Endodermal cell (in vitro differentiated cells): ENCODE measurements around the gene NGDN. TPM values are rescaled to one million over a fixed set of nuclear protein-coding genes. Genes with fewer than 3 reads are reported as not detected.

Experiments
- DNase-seq: peaks from one replicate; pipeline ENCODE4 v3.0.0-alpha.2; 2017
- H3K27ac ChIP-seq: 2 replicates; pipeline ENCODE4 v1.5.1; 2013; ENCODE audit warnings: mild to moderate bottlenecking, low read depth, low read length, moderate library complexity
- H3K27me3 ChIP-seq: 2 replicates; pipeline ENCODE4 v1.6.1; 2013; ENCODE audit warnings: mild to moderate bottlenecking, low read length, moderate library complexity; ENCODE audit not compliant: insufficient read depth, control insufficient read depth, poor library complexity, severe bottlenecking
- H3K36me3 ChIP-seq: 2 replicates; pipeline ENCODE4 v1.7.0; 2013; ENCODE audit warnings: mild to moderate bottlenecking, low read length, moderate library complexity; ENCODE audit not compliant: control insufficient read depth, insufficient read depth
- H3K4me1 ChIP-seq: one replicate; pipeline ENCODE4 v1.7.0; 2013; ENCODE audit warnings: low read length; ENCODE audit not compliant: control insufficient read depth, insufficient read depth
- H3K4me3 ChIP-seq: 2 replicates; pipeline ENCODE4 v1.5.1; 2013; ENCODE audit warnings: mild to moderate bottlenecking, low read length, moderate library complexity
- H3K9ac ChIP-seq: 2 replicates; pipeline ENCODE4 v1.6.1; 2013; ENCODE audit warnings: mild to moderate bottlenecking, low read length, moderate library complexity; ENCODE audit not compliant: poor library complexity, severe bottlenecking; ENCODE audit errors: extremely low read depth
- H3K9me3 ChIP-seq: 2 replicates; pipeline ENCODE4 v1.6.1; 2013; ENCODE audit warnings: mild to moderate bottlenecking, low read length, moderate library complexity; ENCODE audit not compliant: control insufficient read depth
- H3K27ac Mint-ChIP-seq: 2 replicates; pipeline ENCODE4 v1.8.0; 2020; ENCODE audit warnings: mixed read lengths
- H3K27me3 Mint-ChIP-seq: 2 replicates; pipeline ENCODE4 v1.8.0; 2021; ENCODE audit warnings: mild to moderate bottlenecking, mixed read lengths; ENCODE audit not compliant: insufficient read depth
- H3K36me3 Mint-ChIP-seq: 2 replicates; pipeline ENCODE4 v1.8.0; 2020; ENCODE audit warnings: low read depth, mixed read lengths
- H3K4me1 Mint-ChIP-seq: 2 replicates; pipeline ENCODE4 v1.8.0; 2020; ENCODE audit warnings: mixed read lengths
- H3K4me3 Mint-ChIP-seq: 2 replicates; pipeline ENCODE4 v1.8.0; 2020; ENCODE audit warnings: mild to moderate bottlenecking, moderate library complexity, mixed read lengths
- H3K9me3 Mint-ChIP-seq: 2 replicates; pipeline ENCODE4 v1.8.0; 2020; ENCODE audit warnings: mild to moderate bottlenecking, mixed read lengths
- WGBS, 2 experiments: methylation state at CpG; one replicate each; pipeline versions ENCODE4 v1.1.5 to v1.1.7; 2013; ENCODE audit warnings: missing lambda C conversion rate in 2 of 2, mixed read lengths in 1 of 2; ENCODE audit not compliant: insufficient coverage in 1 of 2, insufficient read length in 1 of 2; 5-methylcytosine and 5-hydroxymethylcytosine counted together
- total RNA-seq, 2 donors: library from RNA; stranded (reverse); fragmentation: NEBNext Ultra II Directional in 1 of 2; extraction: Animal tissue kit (Norgen Biotek cat#: 25700) in 1 of 2; gene quantifications; 2 replicates in 1 of 2; 3 replicates in 1 of 2; pipeline ENCODE4 v1.2.1, GENCODE V29; 2021
- TF ChIP-seq, protein P1 (sequence below): fragments of 200-600 bp; sonication (generic); conservative IDR thresholded peaks from 2 replicates; pipeline ENCODE4 v1.5.0; 2021; ENCODE audit warnings: antibody characterized with exemption, mild to moderate bottlenecking

Gene NGDN
- total RNA-seq, 2 donors from 2014 or later: 43.2 to 45.3 TPM

DNA sequence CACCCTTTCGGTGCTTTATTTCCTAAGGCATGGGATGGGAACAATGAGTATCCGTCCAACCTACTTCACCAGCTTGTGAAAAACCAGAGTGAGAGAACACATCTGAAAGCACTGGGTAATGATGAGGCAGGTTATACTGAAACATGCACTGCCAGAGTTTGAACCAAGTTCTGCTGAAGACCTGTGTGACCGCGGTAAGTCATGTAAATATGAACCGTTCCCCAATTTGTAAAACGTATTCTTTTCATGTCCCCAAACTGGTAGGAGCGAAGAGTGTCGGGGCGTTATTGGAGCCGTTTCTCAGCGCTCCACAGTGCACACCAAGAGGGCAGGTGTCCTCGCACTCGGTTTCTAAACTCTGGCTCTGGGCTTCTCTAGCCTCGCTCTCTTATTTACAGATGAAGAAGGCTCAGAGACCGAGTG lies 788 bp upstream of the NGDN start:
- H3K4me1 Mint-ChIP-seq: peaks cover 6% of the 10 kb centered on the region
- H3K27me3 ChIP-seq: peaks cover 11% of the 10 kb centered on the region
- no peak overlapping the region for H3K27ac Mint-ChIP-seq
- WGBS, 2 experiments: 81 to 88% methylated on average over 14 to 15 of the region's 15 CpGs
- H3K27me3 Mint-ChIP-seq: peaks cover 20% of the 10 kb centered on the region
- H3K9ac ChIP-seq: no peak overlapping the region
- peak overlapping the region; percentile 48 for H3K4me3 ChIP-seq
- no peak overlapping the region for H3K27ac ChIP-seq
- H3K9me3 ChIP-seq: no peaks in the 10 kb centered on the region
- H3K4me3 Mint-ChIP-seq: no peak overlapping the region
- TF ChIP-seq, protein P1, sequence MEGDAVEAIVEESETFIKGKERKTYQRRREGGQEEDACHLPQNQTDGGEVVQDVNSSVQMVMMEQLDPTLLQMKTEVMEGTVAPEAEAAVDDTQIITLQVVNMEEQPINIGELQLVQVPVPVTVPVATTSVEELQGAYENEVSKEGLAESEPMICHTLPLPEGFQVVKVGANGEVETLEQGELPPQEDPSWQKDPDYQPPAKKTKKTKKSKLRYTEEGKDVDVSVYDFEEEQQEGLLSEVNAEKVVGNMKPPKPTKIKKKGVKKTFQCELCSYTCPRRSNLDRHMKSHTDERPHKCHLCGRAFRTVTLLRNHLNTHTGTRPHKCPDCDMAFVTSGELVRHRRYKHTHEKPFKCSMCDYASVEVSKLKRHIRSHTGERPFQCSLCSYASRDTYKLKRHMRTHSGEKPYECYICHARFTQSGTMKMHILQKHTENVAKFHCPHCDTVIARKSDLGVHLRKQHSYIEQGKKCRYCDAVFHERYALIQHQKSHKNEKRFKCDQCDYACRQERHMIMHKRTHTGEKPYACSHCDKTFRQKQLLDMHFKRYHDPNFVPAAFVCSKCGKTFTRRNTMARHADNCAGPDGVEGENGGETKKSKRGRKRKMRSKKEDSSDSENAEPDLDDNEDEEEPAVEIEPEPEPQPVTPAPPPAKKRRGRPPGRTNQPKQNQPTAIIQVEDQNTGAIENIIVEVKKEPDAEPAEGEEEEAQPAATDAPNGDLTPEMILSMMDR: no peak
- H3K4me1 ChIP-seq: no peaks in the 10 kb centered on the region
- DNase-seq: no peak
- no peaks in the 10 kb centered on the region for H3K9me3 Mint-ChIP-seq
- peaks cover 13% of the 10 kb centered on the region for H3K36me3 Mint-ChIP-seq
- H3K36me3 ChIP-seq: peaks cover 30% of the 10 kb centered on the region

- 0 to 2% methylated on average over 6 to 10 of the region's 11 CpGs for WGBS, 2 experiments
- H3K27me3 ChIP-seq: peaks cover 1% of the 10 kb centered on the region
- Mint-ChIP-seq H3K4me3 (no peak overlapping the region), H3K4me1 (peaks cover 6% of the 10 kb centered on the region), H3K9me3 (no peaks in the 10 kb centered on the region), H3K27me3 (peaks cover 11% of the 10 kb centered on the region), H3K27ac (no peak overlapping the region), H3K36me3 (peaks cover 22% of the 10 kb centered on the region)
- H3K4me3 ChIP-seq: peak overlapping the region; percentile 97
- H3K36me3 ChIP-seq: peaks cover 43% of the 10 kb centered on the region
- peak overlapping the region; percentile 27 for H3K27ac ChIP-seq
- peak overlapping the region; percentile 85 for H3K9ac ChIP-seq
- H3K4me1 ChIP-seq: no peaks in the 10 kb centered on the region
- DNase-seq: no peak
- TF ChIP-seq, protein P1: no peak
- H3K9me3 ChIP-seq: no peaks in the 10 kb centered on the region
Observed at GRCh38 chr14:23469906-23470403, 452 bp downstream of the NGDN start.

DNA sequence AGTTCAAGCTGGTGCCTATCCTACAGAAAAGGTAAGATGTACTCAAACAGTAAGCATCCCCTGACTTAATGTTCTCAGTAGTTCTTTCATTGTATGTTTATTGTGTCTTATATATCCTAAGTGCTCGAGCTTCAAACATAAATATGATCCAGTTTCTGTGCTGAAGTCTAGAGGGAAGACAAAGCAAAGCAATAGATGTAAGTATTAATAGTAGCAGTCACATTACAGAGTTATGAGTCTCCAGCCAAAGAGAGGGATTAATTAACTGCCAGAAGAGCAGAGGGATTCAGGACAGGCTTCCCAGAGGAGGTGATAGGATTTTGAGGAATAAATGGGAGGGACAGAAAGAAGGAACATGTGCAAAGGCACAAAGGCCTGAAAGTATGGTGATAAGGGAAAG lies 1.4 kb downstream of the NGDN start:
- H3K4me1 ChIP-seq: no peaks in the 10 kb centered on the region
- H3K9me3 ChIP-seq: no peaks in the 10 kb centered on the region
- no peaks in the 10 kb centered on the region for H3K27me3 ChIP-seq
- H3K4me1 Mint-ChIP-seq: peaks cover 6% of the 10 kb centered on the region
- TF ChIP-seq, protein P1: no peak
- no peak overlapping the region for H3K4me3 ChIP-seq
- H3K9me3 Mint-ChIP-seq: no peaks in the 10 kb centered on the region
- H3K9ac ChIP-seq: no peak overlapping the region
- H3K27ac Mint-ChIP-seq: no peak overlapping the region
- peaks cover 4% of the 10 kb centered on the region for H3K27me3 Mint-ChIP-seq
- no peak for DNase-seq
- no peak overlapping the region for H3K27ac ChIP-seq
- H3K4me3 Mint-ChIP-seq: no peak overlapping the region
- H3K36me3 ChIP-seq: peaks cover 53% of the 10 kb centered on the region
- WGBS, 2 experiments: 100% methylated on average over 1 of the region's 1 CpG
- H3K36me3 Mint-ChIP-seq: peaks cover 32% of the 10 kb centered on the region
